WERI-Rb-1 (cell line): ENCODE data around the gene SERPINA6.

Source experiments
- DNase-seq: peaks from one replicate; pipeline ENCODE4 v3.0.0-alpha.2; 2020
- H3K27ac ChIP-seq: fragments of 250-450 bp; sonication (Bioruptor Pico); 2 replicates; pipeline ENCODE4 v1.5.1; 2020; ENCODE audit warnings: mild to moderate bottlenecking, moderate library complexity
- H3K27me3 ChIP-seq: fragments of 250-450 bp; sonication (Bioruptor Pico); 2 replicates; pipeline ENCODE4 v1.5.1; 2021; ENCODE audit warnings: mild to moderate bottlenecking, low read depth, moderate library complexity; ENCODE audit not compliant: insufficient read depth, severe bottlenecking
- H3K36me3 ChIP-seq: fragments of 250-450 bp; sonication (Bioruptor Pico); 2 replicates; pipeline ENCODE4 v1.5.1; 2020; ENCODE audit warnings: mild to moderate bottlenecking, moderate library complexity
- H3K4me3 ChIP-seq: 2 replicates; pipeline ENCODE4 v1.5.1; 2011; ENCODE audit warnings: low read depth, mild to moderate bottlenecking, control low read depth, low read length
- H3K9me3 ChIP-seq: fragments of 250-450 bp; sonication (Bioruptor Pico); 2 replicates; pipeline ENCODE4 v1.5.1; 2021; ENCODE audit warnings: mild to moderate bottlenecking, moderate library complexity; ENCODE audit not compliant: severe bottlenecking
- CTCF ChIP-seq: IDR thresholded peaks from 2 replicates; pipeline ENCODE4 v1.5.1; 2011; ENCODE audit warnings: low read depth, mild to moderate bottlenecking, control low read depth, inconsistent platforms, low read length

The SERPINA6 gene

GRCh38 chr14:94295360-94296180, 27.6 kb downstream of the SERPINA6 start:
- Histone ChIP-seq H3K9me3 (no peaks in the 10 kb centered on the region), H3K4me3 (no peak overlapping the region), H3K36me3 (no peaks in the 10 kb centered on the region), H3K27me3 (no peaks in the 10 kb centered on the region), H3K27ac (no peak overlapping the region)
- no peak for DNase-seq
- TF ChIP-seq CTCF = no peak

GRCh38 chr14:94293578-94293924, 29.6 kb downstream of the SERPINA6 start:
- no peaks in the 10 kb centered on the region for H3K36me3 ChIP-seq
- H3K4me3 ChIP-seq = no peak overlapping the region
- no peaks in the 10 kb centered on the region for H3K27me3 ChIP-seq
- no peak for DNase-seq
- TF ChIP-seq CTCF = no peak
- no peak overlapping the region for H3K27ac ChIP-seq
- H3K9me3 ChIP-seq = no peaks in the 10 kb centered on the region

GRCh38 chr14:94292872-94293577, 30.1 kb downstream of the SERPINA6 start, which contains the start of gene SERPINA10:
TSS of gene SERPINA10 (minus strand) at chr14:94293268. CDS start at chr14:94290593, 2,675 bp downstream.
- Histone ChIP-seq H3K36me3 (no peaks in the 10 kb centered on the region), H3K4me3 (no peak within 1 kb of the TSS), H3K27me3 (no peaks in the 10 kb centered on the region), H3K9me3 (no peaks in the 10 kb centered on the region), H3K27ac (no peak within 1 kb of the TSS)
- TF ChIP-seq CTCF = no peak
- no peak for DNase-seq

GRCh38 chr14:94292526-94292871, 30.6 kb downstream of the SERPINA6 start:
- Histone ChIP-seq H3K9me3 (peaks cover 3% of the 10 kb centered on the region), H3K4me3 (no peak overlapping the region), H3K36me3 (no peaks in the 10 kb centered on the region), H3K27me3 (no peaks in the 10 kb centered on the region), H3K27ac (no peak overlapping the region)
- TF ChIP-seq CTCF = no peak
- no peak for DNase-seq

GRCh38 chr14:94291906-94292525, 31.1 kb downstream of the SERPINA6 start:
- DNase-seq = no peak
- H3K36me3 ChIP-seq = no peaks in the 10 kb centered on the region
- H3K9me3 ChIP-seq = peaks cover 3% of the 10 kb centered on the region
- no peak overlapping the region for H3K4me3 ChIP-seq
- H3K27me3 ChIP-seq = no peaks in the 10 kb centered on the region
- no peak for TF ChIP-seq CTCF
- H3K27ac ChIP-seq = no peak overlapping the region
